ENCODE data around the gene CRIM1.

CRIM1 gene

GRCh38 chr2:36573165-36573564, 217.6 kb downstream of the CRIM1 start:
- Mint-ChIP-seq H3K27me3 (ENCODE audit: low read depth, poor library complexity) (no peaks in the 10 kb centered on the region), H3K4me1 (peaks cover 34% of the 10 kb centered on the region), H3K27ac (peak overlapping the region; percentile 95), H3K36me3 (ENCODE audit: low read depth) (peaks cover 70% of the 10 kb centered on the region), H3K9me3 (no peaks in the 10 kb centered on the region), H3K4me3 (no peak overlapping the region)
- no peak for TF ChIP-seq CTCF (IDR thresholded peaks at IDR 0.05)
- no peak for DNase-seq

GRCh38 chr2:36574560-36574959, 219.0 kb downstream of the CRIM1 start:
- TF ChIP-seq CTCF (IDR thresholded peaks at IDR 0.05): no peak
- peak overlapping the region; percentile 25 for H3K27ac Mint-ChIP-seq
- H3K4me3 Mint-ChIP-seq: no peak overlapping the region
- no peaks in the 10 kb centered on the region for H3K9me3 Mint-ChIP-seq
- H3K27me3 Mint-ChIP-seq (ENCODE audit: low read depth, poor library complexity): peaks cover 2% of the 10 kb centered on the region
- no peak for DNase-seq
- H3K36me3 Mint-ChIP-seq (ENCODE audit: low read depth): peaks cover 71% of the 10 kb centered on the region
- peaks cover 25% of the 10 kb centered on the region for H3K4me1 Mint-ChIP-seq

- Mint-ChIP-seq H3K36me3 (ENCODE audit: low read depth) (peaks cover 91% of the 10 kb centered on the region), H3K27me3 (ENCODE audit: low read depth, poor library complexity) (peaks cover 3% of the 10 kb centered on the region), H3K9me3 (no peaks in the 10 kb centered on the region), H3K4me3 (no peak overlapping the region), H3K27ac (no peak overlapping the region), H3K4me1 (peaks cover 10% of the 10 kb centered on the region)
- no peak for DNase-seq
- TF ChIP-seq CTCF (IDR thresholded peaks at IDR 0.05): no peak
Observed at GRCh38 chr2:36577884-36578283, 222.3 kb downstream of the CRIM1 start.

- H3K9me3 Mint-ChIP-seq: no peaks in the 10 kb centered on the region
- H3K27ac Mint-ChIP-seq: no peak overlapping the region
- TF ChIP-seq CTCF (IDR thresholded peaks at IDR 0.05): no peak
- H3K27me3 Mint-ChIP-seq (ENCODE audit: low read depth, poor library complexity): peaks cover 3% of the 10 kb centered on the region
- DNase-seq: no peak
- H3K4me3 Mint-ChIP-seq: no peak overlapping the region
- H3K4me1 Mint-ChIP-seq: peaks cover 3% of the 10 kb centered on the region
- H3K36me3 Mint-ChIP-seq (ENCODE audit: low read depth): peaks cover 96% of the 10 kb centered on the region
Observed at GRCh38 chr2:36578343-36579296, 223.0 kb downstream of the CRIM1 start.

- Mint-ChIP-seq H3K9me3 (no peaks in the 10 kb centered on the region), H3K27me3 (ENCODE audit: low read depth, poor library complexity) (peaks cover 3% of the 10 kb centered on the region), H3K4me1 (no peaks in the 10 kb centered on the region), H3K27ac (peak overlapping the region; percentile 84), H3K4me3 (no peak overlapping the region), H3K36me3 (ENCODE audit: low read depth) (peaks cover 96% of the 10 kb centered on the region)
- no peak for DNase-seq
- TF ChIP-seq CTCF (IDR thresholded peaks at IDR 0.05): no peak
Observed at GRCh38 chr2:36579297-36579664, 223.7 kb downstream of the CRIM1 start.

GRCh38 chr2:36582538-36582937, 227.0 kb downstream of the CRIM1 start:
- TF ChIP-seq CTCF (IDR thresholded peaks at IDR 0.05): no peak
- Mint-ChIP-seq H3K27ac (peak overlapping the region; percentile 24), H3K9me3 (no peaks in the 10 kb centered on the region), H3K4me1 (no peaks in the 10 kb centered on the region), H3K36me3 (ENCODE audit: low read depth) (peaks cover 98% of the 10 kb centered on the region), H3K4me3 (no peak overlapping the region), H3K27me3 (ENCODE audit: low read depth, poor library complexity) (peaks cover 7% of the 10 kb centered on the region)
- no peak for DNase-seq
